Measurements from ENCODE around the gene TUBD1.
"Not testable (repeated sequence)": the region's sequence is repeated elsewhere in the genome, so short reads cannot be mapped to it uniquely, and the experiment has no call there.

The TUBD1 gene

GRCh38 chr17:59842901-59843652 lies 49.7 kb downstream of the TUBD1 start:
- peak; percentile 64 for DNase-seq

DNA sequence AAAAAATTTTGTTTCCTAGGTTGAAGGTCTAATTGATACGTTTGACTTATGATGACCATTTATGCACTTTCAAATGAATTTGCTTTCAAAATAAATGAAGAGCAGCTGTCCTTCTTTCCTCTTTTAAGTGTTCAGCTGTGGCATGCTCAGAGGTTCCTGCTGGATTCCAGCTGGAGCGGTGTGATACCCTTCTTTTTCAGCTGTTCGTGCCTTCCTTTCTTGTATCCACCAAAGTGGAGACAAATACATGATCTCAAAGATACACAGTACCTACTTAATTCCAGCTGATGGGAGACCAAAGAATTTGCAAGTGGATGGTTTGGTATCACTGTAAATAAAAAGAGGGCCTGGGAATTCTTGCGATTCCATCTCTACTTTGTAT lies 50.9 kb downstream of the TUBD1 start:
- not testable (repeated sequence) for DNase-seq

DNA sequence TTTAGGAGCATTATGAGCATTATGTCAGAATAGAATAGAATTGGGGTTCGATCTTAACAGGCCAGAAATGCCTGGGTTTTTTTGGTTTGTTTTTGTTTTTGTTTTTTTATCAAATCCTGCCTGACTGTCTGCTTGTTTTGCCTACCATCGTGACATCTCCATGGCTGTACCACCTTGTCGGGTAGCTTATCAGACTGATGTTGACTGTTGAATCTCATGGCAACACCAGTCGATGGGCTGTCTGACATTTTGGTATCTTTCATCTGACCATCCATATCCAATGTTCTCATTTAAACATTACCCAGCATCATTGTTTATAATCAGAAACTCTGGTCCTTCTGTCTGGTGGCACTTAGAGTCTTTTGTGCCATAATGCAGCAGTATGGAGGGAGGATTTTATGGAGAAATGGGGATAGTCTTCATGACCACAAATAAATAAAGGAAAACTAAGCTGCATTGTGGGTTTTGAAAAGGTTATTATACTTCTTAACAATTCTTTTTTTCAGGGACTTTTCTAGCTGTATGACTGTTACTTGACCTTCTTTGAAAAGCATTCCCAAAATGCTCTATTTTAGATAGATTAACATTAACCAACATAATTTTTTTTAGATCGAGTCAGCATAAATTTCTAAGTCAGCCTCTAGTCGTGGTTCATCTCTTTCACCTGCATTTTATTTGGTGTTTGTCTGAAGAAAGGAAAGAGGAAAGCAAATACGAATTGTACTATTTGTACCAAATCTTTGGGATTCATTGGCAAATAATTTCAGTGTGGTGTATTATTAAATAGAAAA lies 51.5 kb downstream of the TUBD1 start:
- peak; percentile 28 for DNase-seq

DNA sequence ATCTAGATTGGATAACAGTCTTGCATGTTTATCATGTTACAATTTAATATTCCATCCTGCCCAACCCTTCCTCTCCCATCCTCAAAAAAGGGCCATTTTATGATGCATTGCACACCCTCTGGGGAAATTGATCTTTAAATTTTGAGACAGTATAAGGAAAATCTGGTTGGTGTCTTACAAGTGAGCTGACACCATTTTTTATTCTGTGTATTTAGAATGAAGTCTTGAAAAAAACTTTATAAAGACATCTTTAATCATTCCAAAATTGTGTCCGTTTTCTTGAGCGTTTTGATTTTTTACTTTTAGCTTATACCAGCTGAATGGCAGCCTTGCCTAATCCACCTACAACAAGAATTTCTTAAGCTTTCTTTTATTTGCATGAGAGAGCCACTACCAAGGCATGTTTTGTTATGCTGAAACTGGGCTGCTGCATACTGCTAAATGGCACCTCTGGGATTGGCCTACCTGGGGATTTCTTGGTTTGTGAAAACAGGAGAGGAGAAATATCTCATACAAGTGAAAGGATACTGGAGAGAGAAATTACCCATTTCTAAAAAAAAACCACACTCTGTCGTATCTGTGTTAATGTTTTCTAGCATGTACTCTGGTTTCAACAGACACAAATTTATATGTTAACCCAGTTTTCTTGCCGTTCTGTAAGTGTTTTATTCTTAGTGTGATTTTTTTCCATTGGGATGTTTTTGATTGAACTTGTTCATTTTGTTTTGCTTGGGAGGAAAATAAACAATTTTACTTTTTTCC lies 52.2 kb downstream of the TUBD1 start:
- no peak for DNase-seq

DNA sequence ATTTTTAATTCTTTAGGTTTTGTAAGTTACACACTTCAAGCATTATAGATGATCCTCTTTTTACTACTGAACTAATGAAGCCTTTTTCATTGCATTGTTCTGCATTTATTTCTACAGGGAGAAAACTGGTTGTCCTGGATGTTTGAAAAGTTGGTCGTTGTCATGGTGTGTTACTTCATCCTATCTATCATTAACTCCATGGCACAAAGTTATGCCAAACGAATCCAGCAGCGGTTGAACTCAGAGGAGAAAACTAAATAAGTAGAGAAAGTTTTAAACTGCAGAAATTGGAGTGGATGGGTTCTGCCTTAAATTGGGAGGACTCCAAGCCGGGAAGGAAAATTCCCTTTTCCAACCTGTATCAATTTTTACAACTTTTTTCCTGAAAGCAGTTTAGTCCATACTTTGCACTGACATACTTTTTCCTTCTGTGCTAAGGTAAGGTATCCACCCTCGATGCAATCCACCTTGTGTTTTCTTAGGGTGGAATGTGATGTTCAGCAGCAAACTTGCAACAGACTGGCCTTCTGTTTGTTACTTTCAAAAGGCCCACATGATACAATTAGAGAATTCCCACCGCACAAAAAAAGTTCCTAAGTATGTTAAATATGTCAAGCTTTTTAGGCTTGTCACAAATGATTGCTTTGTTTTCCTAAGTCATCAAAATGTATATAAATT lies 53.0 kb downstream of the TUBD1 start:
- DNase-seq: no peak

DNA sequence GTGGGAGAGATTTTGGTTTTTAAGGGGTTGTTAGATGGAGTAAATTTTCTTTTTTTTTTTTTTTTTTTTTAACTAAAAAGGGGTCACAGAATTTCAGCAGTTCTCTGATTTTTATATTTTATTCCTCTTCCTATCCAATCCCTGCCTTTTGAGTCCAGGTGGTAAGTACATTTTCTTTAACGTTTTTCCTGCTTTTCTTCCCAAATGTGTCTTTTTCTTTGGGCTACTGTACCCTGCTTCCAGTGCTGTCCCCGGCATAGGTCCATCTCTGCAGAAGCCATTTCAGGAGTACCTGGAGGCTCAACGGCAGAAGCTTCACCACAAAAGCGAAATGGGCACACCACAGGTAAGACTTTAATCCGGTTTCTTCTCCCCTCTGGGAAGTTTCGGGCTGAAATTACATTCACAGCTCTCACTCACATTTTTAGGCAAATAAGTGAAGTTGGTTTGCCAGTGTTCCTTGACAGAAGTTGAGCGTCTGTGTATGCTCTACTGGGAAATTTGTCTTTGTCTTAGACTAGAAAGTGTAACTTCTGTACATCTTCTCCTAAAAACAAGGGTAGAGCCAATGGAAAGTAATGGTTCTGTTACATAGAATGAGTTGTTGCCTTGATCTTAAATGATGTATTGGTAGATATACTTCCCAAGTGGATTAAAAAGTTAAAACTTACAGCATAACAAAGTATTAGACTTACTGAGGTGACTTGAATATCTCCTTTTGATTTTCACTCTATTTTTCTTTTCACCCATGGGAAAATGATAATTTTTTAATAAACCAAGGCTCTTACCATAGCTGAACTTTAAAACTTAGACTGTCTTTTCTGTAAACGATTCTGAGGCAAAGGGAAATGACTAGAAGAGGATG lies 54.5 kb downstream of the TUBD1 start:
- DNase-seq: peak; percentile 42

GRCh38 chr17:59837308-59838051 lies 55.3 kb downstream of the TUBD1 start:
- peak; percentile 32 for DNase-seq

GRCh38 chr17:59832883-59833379 lies 59.8 kb downstream of the TUBD1 start:
- no peak for DNase-seq

DNA sequence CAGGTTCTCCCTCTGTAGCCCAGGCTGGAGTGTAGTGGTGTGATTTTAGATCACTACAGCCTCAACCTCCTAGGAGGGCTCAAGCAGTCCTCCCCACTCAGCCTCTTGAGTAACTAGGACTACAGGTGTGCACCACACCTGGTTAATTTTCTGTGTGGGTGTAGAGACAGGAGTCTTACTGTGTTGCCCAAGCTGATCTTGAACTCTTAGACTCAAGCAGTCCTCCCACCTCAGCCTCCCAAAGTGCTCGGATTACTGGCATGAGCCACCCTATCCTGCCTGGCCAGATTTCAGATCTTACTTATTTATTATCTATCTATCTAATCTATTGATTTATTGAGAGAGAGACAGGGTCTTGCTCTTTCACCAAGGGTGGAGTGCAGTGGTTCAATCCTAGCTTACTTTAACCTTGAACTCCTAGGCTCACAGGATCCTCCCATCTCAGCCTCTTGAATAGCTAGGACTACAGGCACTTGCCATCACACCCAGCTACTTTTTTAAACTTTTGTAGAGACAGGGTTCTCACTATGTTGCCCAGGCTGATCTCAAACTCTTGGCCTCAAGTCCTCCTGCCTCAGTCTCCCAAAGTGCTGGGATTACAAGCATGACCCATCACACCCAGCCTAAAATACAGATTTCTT lies 61.8 kb downstream of the TUBD1 start:
- DNase-seq: no peak

- peak; percentile 32 for DNase-seq
Measured at GRCh38 chr17:59830007-59830630, 62.6 kb downstream of the TUBD1 start.

DNA sequence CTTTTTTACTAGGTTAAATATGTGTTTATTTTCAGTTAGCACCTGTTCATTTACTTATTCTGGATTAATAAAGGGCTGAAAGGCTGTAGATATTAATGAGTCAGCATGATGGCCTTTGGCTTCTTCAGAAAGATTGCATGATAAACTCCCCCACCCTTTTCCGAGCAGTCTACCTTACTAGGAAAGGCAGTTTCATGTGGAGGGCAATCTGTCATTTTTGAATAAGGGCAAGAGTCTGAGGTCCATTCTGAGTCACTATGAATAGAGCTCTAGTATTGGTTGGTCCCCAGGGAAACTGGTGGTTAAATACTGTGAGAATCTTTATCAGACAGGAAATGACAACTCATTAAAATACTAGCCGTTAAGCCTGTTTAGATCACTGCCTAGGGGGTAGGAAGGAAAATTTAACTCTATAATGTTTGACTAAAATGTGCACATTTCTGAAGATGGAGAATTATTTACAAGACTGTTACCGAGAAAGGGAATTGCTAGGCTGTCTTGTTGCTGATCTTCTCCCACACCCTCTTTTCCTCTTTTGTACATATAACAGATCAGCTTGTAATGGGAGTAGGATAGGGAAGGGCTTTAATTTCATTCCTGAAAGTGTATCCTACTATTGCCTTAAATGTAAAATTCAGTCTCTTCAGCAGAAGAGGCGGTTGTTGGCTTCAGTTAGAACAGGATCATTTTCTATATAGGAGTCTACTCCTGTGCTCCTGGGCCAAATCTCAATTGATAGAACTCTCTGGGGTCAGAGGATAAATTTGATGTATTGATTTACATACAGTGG lies 63.3 kb downstream of the TUBD1 start:
- DNase-seq: no peak

GRCh38 chr17:59828819-59829216 lies 63.9 kb downstream of the TUBD1 start:
- peak; percentile 36 for DNase-seq

- no peak for DNase-seq
Measured at GRCh38 chr17:59828478-59828760, 64.3 kb downstream of the TUBD1 start.

- no peak for DNase-seq
Measured at GRCh38 chr17:59827721-59828477, 64.8 kb downstream of the TUBD1 start.

GRCh38 chr17:59826706-59827453 lies 65.9 kb downstream of the TUBD1 start:
- no peak for DNase-seq

- DNase-seq: no peak
Measured at GRCh38 chr17:59825533-59826322, 67.0 kb downstream of the TUBD1 start.

- no peak for DNase-seq
Measured at GRCh38 chr17:59815965-59816364, 76.8 kb downstream of the TUBD1 start.
